IMR-90 (cell line): ENCODE data around the gene PDCD11. TPM values are rescaled to one million over a fixed set of nuclear protein-coding genes. Genes with fewer than 3 reads are reported as not detected.

Source experiments
- ATAC-seq: fragments of 200-7000 bp; cut with Tn5 transposase; 2 replicates; pipeline ENCODE4 v1.9.1; 2020; ENCODE audit warnings: low read depth, mild to moderate bottlenecking, moderate library complexity
- BruUV-seq: library from RNA; stranded (reverse); fragments of 400-500 nt; replicated peaks from 2 replicates; lab custom pipeline; 2021; lab: Mats Ljungman, UMichigan
- CTCF ChIA-PET: fragments of 300-600 bp; formaldehyde crosslinking; extraction: SDS; loops from one replicate; lab custom pipeline; 2021; ENCODE audit warnings: antibody characterized with exemption; lab: Yijun Ruan, JAX
- POLR2A ChIA-PET: fragments of 300-600 bp; sonication (Branson Sonifier 250); formaldehyde crosslinking; loops from one replicate; lab custom pipeline; 2022; ENCODE audit warnings: antibody characterized with exemption; ENCODE audit not compliant: unreplicated experiment; lab: Charles Lee
- DNase-seq: peaks from one replicate; pipeline ENCODE4 v3.0.0; 2013
- H2AFZ ChIP-seq: replicated peaks from 2 replicates; pipeline ENCODE3; 2013; ENCODE audit warnings: low read length, mild to moderate bottlenecking; ENCODE audit not compliant: poor library complexity
- H2AK5ac ChIP-seq: 2 replicates; pipeline ENCODE4 v1.6.1; 2013; ENCODE audit warnings: low read depth, low read length, inconsistent platforms
- H2AK9ac ChIP-seq: replicated peaks from 2 replicates; pipeline ENCODE3; 2013; ENCODE audit warnings: mild to moderate bottlenecking, low read depth, low read length, moderate library complexity; ENCODE audit not compliant: poor library complexity
- H2BK120ac ChIP-seq: 2 replicates; pipeline ENCODE4 v1.6.1; 2013; ENCODE audit warnings: low read depth, low read length, inconsistent platforms
- H2BK15ac ChIP-seq: 3 replicates; pipeline ENCODE4 v1.6.1; 2013; ENCODE audit warnings: low read depth, low read length, inconsistent platforms
- H2BK20ac ChIP-seq: 2 replicates; pipeline ENCODE4 v1.6.1; 2013; ENCODE audit warnings: low read depth, mild to moderate bottlenecking, inconsistent platforms, low read length, moderate library complexity
- H2BK5ac ChIP-seq: 2 replicates; pipeline ENCODE4 v1.6.1; 2013; ENCODE audit warnings: mild to moderate bottlenecking, low read depth, low read length, inconsistent platforms; ENCODE audit not compliant: poor library complexity, severe bottlenecking
- H3K14ac ChIP-seq: replicated peaks from 2 replicates; pipeline ENCODE4 v1.6.1; 2013; ENCODE audit warnings: low read depth, low read length, inconsistent platforms
- H3K18ac ChIP-seq: 2 replicates; pipeline ENCODE4 v1.6.1; 2013; ENCODE audit warnings: low read depth, low read length, control low read depth
- H3K23ac ChIP-seq: 2 replicates; pipeline ENCODE4 v1.6.1; 2013; ENCODE audit warnings: low read depth, low read length, inconsistent platforms
- H3K27ac ChIP-seq: 2 replicates; pipeline ENCODE4 v1.5.1; 2013; ENCODE audit warnings: mild to moderate bottlenecking, control low read depth, low read length; ENCODE audit not compliant: insufficient read depth
- H3K27me3 ChIP-seq: 2 replicates; pipeline ENCODE4 v1.6.1; 2013; ENCODE audit warnings: low read length; ENCODE audit not compliant: control insufficient read depth, insufficient read depth
- H3K36me3 ChIP-seq: 2 replicates; pipeline ENCODE4 v1.6.1; 2013; ENCODE audit warnings: low read length, mixed read lengths; ENCODE audit not compliant: control insufficient read depth, insufficient read depth
- H3K4ac ChIP-seq: 2 replicates; pipeline ENCODE4 v1.6.1; 2013; ENCODE audit warnings: low read depth, low read length, inconsistent platforms
- H3K4me1 ChIP-seq: 2 replicates; pipeline ENCODE4 v1.6.1; 2013; ENCODE audit warnings: low read length, mixed read lengths; ENCODE audit not compliant: control insufficient read depth, insufficient read depth
- H3K4me2 ChIP-seq: 2 replicates; pipeline ENCODE4 v1.6.1; 2013; ENCODE audit warnings: low read depth, mild to moderate bottlenecking, control low read depth, low read length, moderate library complexity
- H3K4me3 ChIP-seq: 2 replicates; pipeline ENCODE4 v1.5.1; 2013; ENCODE audit warnings: low read depth, mild to moderate bottlenecking, control low read depth, low read length, moderate library complexity; ENCODE audit not compliant: insufficient read depth
- H3K56ac ChIP-seq: 2 replicates; pipeline ENCODE4 v1.6.1; 2013; ENCODE audit warnings: low read length, inconsistent platforms; ENCODE audit not compliant: insufficient read depth; ENCODE audit errors: extremely low read depth
- H3K79me1 ChIP-seq, 2 experiments: 2 replicates each; pipeline ENCODE4 v1.6.1; 2013; ENCODE audit warnings: low read length in 2 of 2, inconsistent platforms in 1 of 2, low read depth in 1 of 2
- H3K9ac ChIP-seq: 2 replicates; pipeline ENCODE4 v1.6.1; 2013; ENCODE audit warnings: low read depth, low read length, control low read depth
- H3K9me1 ChIP-seq: 2 replicates; pipeline ENCODE4 v1.6.1; 2013; ENCODE audit warnings: low read length, inconsistent platforms; ENCODE audit not compliant: insufficient read depth
- H3K9me3 ChIP-seq: 2 replicates; pipeline ENCODE4 v1.6.1; 2013; ENCODE audit warnings: low read length; ENCODE audit not compliant: control insufficient read depth, insufficient read depth
- H4K20me1 ChIP-seq: 2 replicates; pipeline ENCODE4 v1.6.1; 2013; ENCODE audit warnings: low read length, inconsistent platforms; ENCODE audit not compliant: insufficient read depth
- H4K5ac ChIP-seq: 2 replicates; pipeline ENCODE4 v1.6.1; 2013; ENCODE audit warnings: mild to moderate bottlenecking, low read depth, low read length, control low read depth
- H4K8ac ChIP-seq, 2 experiments: 2 replicates each; pipeline ENCODE4 v1.6.1; 2013; ENCODE audit warnings: low read depth in 2 of 2, low read length in 2 of 2, control low read depth in 1 of 2, inconsistent platforms in 1 of 2
- H4K91ac ChIP-seq: 2 replicates; pipeline ENCODE4 v1.6.1; 2013; ENCODE audit warnings: low read depth, low read length, inconsistent platforms; ENCODE audit not compliant: insufficient read depth
- CEBPB ChIP-seq: IDR thresholded peaks from 2 replicates; pipeline ENCODE4 v1.6.1; 2012; ENCODE audit warnings: low read depth, low read length, improper control_type of control experiment
- MAFK ChIP-seq: IDR thresholded peaks from 2 replicates; pipeline ENCODE4 v1.6.1; 2012; ENCODE audit warnings: low read depth, low read length, improper control_type of control experiment
- MAZ ChIP-seq: IDR thresholded peaks from 2 replicates; pipeline ENCODE4 v1.6.1; 2012; ENCODE audit warnings: low read depth, mild to moderate bottlenecking, low read length, improper control_type of control experiment, moderate library complexity, borderline replicate concordance
- MXI1 ChIP-seq: IDR thresholded peaks from 2 replicates; pipeline ENCODE4 v1.6.1; 2012; ENCODE audit warnings: low read depth, mild to moderate bottlenecking, low read length, moderate library complexity, borderline replicate concordance
- NFE2L2 ChIP-seq: fragments of 150-350 bp; IDR thresholded peaks from 2 replicates; pipeline ENCODE4 v1.6.1; 2016; ENCODE audit warnings: low read depth, mild to moderate bottlenecking, low read length
- POLR2A ChIP-seq: IDR thresholded peaks from 2 replicates; pipeline ENCODE4 v1.6.1; 2012; ENCODE audit warnings: mild to moderate bottlenecking, low read depth, low read length
- WGBS, 2 experiments: methylation state at CpG; one replicate each; pipeline versions ENCODE4 v1.1.5 to v1.1.7; 2013; ENCODE audit warnings: missing lambda C conversion rate in 2 of 2; ENCODE audit not compliant: insufficient read length in 1 of 2; ENCODE audit errors: extremely low coverage in 2 of 2; 5-methylcytosine and 5-hydroxymethylcytosine counted together
- dilution Hi-C: fragments of 300-500 bp; cut with HindIII; formaldehyde crosslinking; loops from one replicate; pipeline ENCODE4 v1.14.3; 2018; ENCODE audit warnings: low sequenced_read_pairs; ENCODE audit not compliant: unreplicated experiment
- in situ Hi-C: fragments of 300-500 bp; cut with MboI; formaldehyde crosslinking; loops from 3 replicates; pipeline ENCODE4 v1.14.3; 2019; ENCODE audit warnings: low sequenced_read_pairs, inconsistent platforms, mixed read lengths
- intact Hi-C: fragments of 100-400 bp; cut with micrococcal nuclease; formaldehyde crosslinking; loops from 2 replicates; pipeline ENCODE4 v1.10.0; 2022
- polyA plus RNA-seq, 3 experiments: library from polyadenylated mRNA; depleted of rRNA; stranded (reverse); fragments of >200 nt; gene quantifications; 2 replicates each; pipeline ENCODE4 v1.2.3, GENCODE V29; 2012; ENCODE audit warnings: low replicate concordance in 1 of 3
- total RNA-seq: library from RNA; depleted of rRNA; stranded (reverse); fragments of >200 nt; gene quantifications from 2 replicates; pipeline ENCODE4 v1.2.3, GENCODE V29; 2012
- TF ChIP-seq, protein P1 (sequence below): fragments of 150-350 bp; IDR thresholded peaks from 2 replicates; pipeline ENCODE4 v1.6.1; 2016; ENCODE audit warnings: low read depth, mild to moderate bottlenecking, low read length, moderate library complexity, borderline replicate concordance
- TF ChIP-seq, protein P2 (sequence below): fragments of 150-350 bp; IDR thresholded peaks from 2 replicates; pipeline ENCODE4 v1.6.1; 2017; ENCODE audit warnings: mild to moderate bottlenecking, antibody characterized with exemption, low read length, low read depth
- TF ChIP-seq, protein P3 (sequence below): conservative IDR thresholded peaks from 2 replicates; pipeline ENCODE4 v1.5.1; 2012; ENCODE audit warnings: mild to moderate bottlenecking, low read depth, low read length, improper control_type of control experiment

Gene PDCD11
- total and polyA plus RNA-seq, 2 of the 4 experiments (the other 2 are of a cell fraction), result 20.4 to 56.8 TPM

DNA sequence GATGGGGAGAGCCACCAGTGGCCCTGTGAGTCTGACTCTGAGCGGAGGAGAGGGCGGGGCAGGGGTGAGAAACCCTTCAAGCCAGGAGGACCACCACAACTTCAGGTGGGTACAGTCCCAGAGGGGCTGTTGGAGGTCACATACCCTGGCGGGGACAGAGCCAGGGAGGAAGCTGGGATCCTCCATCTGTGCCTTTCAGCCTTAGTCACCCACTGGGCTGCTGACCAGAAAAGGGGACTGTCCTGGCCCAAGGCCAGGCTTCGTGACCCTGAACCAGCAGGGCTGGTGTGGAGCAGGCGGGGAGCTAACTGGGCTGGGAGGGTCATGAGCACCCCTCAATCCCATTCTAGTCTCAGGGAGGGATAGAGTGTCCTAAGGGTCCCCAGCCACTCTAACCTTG lies 84.1 kb downstream of the PDCD11 start:
- ATAC-seq (peak; percentile 44), DNase-seq (peak; percentile 40)
- dilution Hi-C loops (no loop called here), in situ Hi-C loops (no loop called here), intact Hi-C loops (loop anchor here (10.0 kb wide), 1 partner anchor 646 kb away; the partner anchor contains the start of gene CYP17A1)
- Histone ChIP-seq H3K9me1 (peaks cover 4% of the 10 kb centered on the region; the same call in 1 of the 2 replicates), H3K27ac (no peak overlapping the region), H2BK120ac (no peak overlapping the region), H3K9me3 (no peaks in the 10 kb centered on the region), H3K18ac (no peak overlapping the region), H2BK5ac (no peak overlapping the region), H4K5ac (no peak overlapping the region), H3K9ac (no peak overlapping the region), H3K4me3 (no peak overlapping the region), H3K27me3 (peaks cover 25% of the 10 kb centered on the region), H2BK15ac (no peak overlapping the region), H2AFZ (peak overlapping the region; percentile 75), H3K4ac (no peak overlapping the region), H3K36me3 (no peaks in the 10 kb centered on the region), H2AK5ac (no peak overlapping the region), H2BK20ac (no peak overlapping the region), H3K14ac (no peak overlapping the region), H4K8ac (no peak overlapping the region), H4K20me1 (no peaks in the 10 kb centered on the region), H3K23ac (no peak overlapping the region), H3K4me1 (no peaks in the 10 kb centered on the region; the same call in 1 of the 2 replicates), H3K4me2 (no peak overlapping the region), H4K91ac (no peak overlapping the region), H2AK9ac (peak overlapping the region; percentile 33), H3K79me1 (no peaks in the 10 kb centered on the region), H3K56ac (no peak overlapping the region)
- no TSS peak for BruUV-seq
- no CpG with 5 or more reads among the region's 5 CpGs for WGBS, 2 experiments
- ChIA-PET POLR2A (no interaction called here), CTCF (no interaction called here)
- TF ChIP-seq, protein P1, sequence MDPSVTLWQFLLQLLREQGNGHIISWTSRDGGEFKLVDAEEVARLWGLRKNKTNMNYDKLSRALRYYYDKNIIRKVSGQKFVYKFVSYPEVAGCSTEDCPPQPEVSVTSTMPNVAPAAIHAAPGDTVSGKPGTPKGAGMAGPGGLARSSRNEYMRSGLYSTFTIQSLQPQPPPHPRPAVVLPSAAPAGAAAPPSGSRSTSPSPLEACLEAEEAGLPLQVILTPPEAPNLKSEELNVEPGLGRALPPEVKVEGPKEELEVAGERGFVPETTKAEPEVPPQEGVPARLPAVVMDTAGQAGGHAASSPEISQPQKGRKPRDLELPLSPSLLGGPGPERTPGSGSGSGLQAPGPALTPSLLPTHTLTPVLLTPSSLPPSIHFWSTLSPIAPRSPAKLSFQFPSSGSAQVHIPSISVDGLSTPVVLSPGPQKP, result no peak
- TF ChIP-seq NFE2L2, result no peak
- no peak for TF ChIP-seq MAFK
- TF ChIP-seq CEBPB, result no peak
- no peak for TF ChIP-seq POLR2A
- no peak for TF ChIP-seq MXI1
- no peak for TF ChIP-seq MAZ
- TF ChIP-seq, protein P2, sequence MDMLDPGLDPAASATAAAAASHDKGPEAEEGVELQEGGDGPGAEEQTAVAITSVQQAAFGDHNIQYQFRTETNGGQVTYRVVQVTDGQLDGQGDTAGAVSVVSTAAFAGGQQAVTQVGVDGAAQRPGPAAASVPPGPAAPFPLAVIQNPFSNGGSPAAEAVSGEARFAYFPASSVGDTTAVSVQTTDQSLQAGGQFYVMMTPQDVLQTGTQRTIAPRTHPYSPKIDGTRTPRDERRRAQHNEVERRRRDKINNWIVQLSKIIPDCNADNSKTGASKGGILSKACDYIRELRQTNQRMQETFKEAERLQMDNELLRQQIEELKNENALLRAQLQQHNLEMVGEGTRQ, result no peak
- TF ChIP-seq, protein P3, sequence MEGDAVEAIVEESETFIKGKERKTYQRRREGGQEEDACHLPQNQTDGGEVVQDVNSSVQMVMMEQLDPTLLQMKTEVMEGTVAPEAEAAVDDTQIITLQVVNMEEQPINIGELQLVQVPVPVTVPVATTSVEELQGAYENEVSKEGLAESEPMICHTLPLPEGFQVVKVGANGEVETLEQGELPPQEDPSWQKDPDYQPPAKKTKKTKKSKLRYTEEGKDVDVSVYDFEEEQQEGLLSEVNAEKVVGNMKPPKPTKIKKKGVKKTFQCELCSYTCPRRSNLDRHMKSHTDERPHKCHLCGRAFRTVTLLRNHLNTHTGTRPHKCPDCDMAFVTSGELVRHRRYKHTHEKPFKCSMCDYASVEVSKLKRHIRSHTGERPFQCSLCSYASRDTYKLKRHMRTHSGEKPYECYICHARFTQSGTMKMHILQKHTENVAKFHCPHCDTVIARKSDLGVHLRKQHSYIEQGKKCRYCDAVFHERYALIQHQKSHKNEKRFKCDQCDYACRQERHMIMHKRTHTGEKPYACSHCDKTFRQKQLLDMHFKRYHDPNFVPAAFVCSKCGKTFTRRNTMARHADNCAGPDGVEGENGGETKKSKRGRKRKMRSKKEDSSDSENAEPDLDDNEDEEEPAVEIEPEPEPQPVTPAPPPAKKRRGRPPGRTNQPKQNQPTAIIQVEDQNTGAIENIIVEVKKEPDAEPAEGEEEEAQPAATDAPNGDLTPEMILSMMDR, result no peak
